Subcutaneous abdominal adipose tissue (tissue), 5 donors: ENCODE measurements around the gene AGAP1.

ENCODE experiments used
- H3K27ac ChIP-seq: one replicate; pipeline ENCODE4 v1.7.0; 2013; ENCODE audit warnings: low read depth, mild to moderate bottlenecking, inconsistent platforms, low read length, moderate library complexity
- H3K27me3 ChIP-seq, 5 donors: one replicate each; pipeline ENCODE4 v1.7.0; 2013; ENCODE audit warnings: low read length in 5 of 5, inconsistent platforms in 1 of 5; ENCODE audit not compliant: control insufficient read depth in 5 of 5, insufficient read depth in 4 of 5
- H3K36me3 ChIP-seq, 5 donors: one replicate each; pipeline ENCODE4 v1.7.0; 2013; ENCODE audit warnings: low read length in 5 of 5; ENCODE audit not compliant: control insufficient read depth in 5 of 5, insufficient read depth in 5 of 5
- H3K4me1 ChIP-seq, 5 donors: one replicate each; pipeline ENCODE4 v1.7.0; 2013; ENCODE audit warnings: low read length in 5 of 5, mild to moderate bottlenecking in 3 of 5, moderate library complexity in 1 of 5; ENCODE audit not compliant: control insufficient read depth in 5 of 5, insufficient read depth in 5 of 5
- H3K4me3 ChIP-seq, 5 donors: one replicate each; pipeline ENCODE4 v1.7.0; 2013; ENCODE audit warnings: low read length in 5 of 5, low read depth in 1 of 5
- H3K9ac ChIP-seq, 5 donors: one replicate each; pipeline ENCODE4 v1.7.0; 2013; ENCODE audit warnings: low read length in 5 of 5, mild to moderate bottlenecking in 4 of 5, moderate library complexity in 3 of 5
- H3K9me3 ChIP-seq, 5 donors: one replicate each; pipeline ENCODE4 v1.7.0; 2013; ENCODE audit warnings: low read length in 5 of 5; ENCODE audit not compliant: control insufficient read depth in 5 of 5
- donor health status: healthy.
- donor health status: healthy.
- donor health status: healthy.
- donor health status: healthy.
- donor health status: healthy.

The AGAP1 gene

DNA sequence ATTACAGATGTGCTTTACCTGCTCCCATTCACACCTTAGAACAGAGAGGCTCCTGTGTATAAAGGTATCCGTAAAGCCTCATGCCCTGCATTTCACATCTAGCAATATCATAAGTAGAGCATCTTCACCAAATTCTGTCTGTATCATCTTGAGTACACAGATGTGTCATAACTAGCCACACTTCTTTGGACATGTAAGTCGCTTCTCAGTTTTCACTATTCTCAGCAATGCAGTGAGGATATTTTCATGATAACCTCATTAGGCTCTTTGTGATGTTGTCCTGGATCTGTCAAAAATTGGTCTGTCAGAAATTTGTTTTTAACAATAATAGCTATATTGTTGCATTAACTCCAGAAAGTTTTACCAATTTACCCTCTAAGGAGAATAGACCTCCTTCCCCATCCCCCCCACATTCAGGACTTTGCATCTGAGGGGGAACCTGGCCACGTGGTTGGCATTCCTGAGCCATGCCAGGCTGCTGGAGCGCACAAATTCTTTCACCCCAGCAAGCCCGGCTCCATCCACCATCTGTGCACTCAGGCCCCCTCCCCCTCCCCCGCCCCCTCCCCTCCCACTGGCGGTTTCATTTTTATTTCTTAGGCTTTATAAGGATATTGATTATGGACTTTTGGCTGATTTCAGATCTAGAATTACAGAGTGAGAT lies 34.1 kb downstream of the AGAP1 start:
- Histone ChIP-seq H3K9ac (no peak overlapping the region), H3K27me3 (no peaks in the 10 kb centered on the region), H3K4me3 (no peak overlapping the region), H3K4me1 (peaks cover 0 to 1% (median 0%) of the 10 kb centered on the region in 5 donors), H3K36me3 (no peaks in the 10 kb centered on the region), H3K27ac (no peak overlapping the region), H3K9me3 (peaks cover 0 to 6% (median 4%) of the 10 kb centered on the region in 5 donors)

DNA sequence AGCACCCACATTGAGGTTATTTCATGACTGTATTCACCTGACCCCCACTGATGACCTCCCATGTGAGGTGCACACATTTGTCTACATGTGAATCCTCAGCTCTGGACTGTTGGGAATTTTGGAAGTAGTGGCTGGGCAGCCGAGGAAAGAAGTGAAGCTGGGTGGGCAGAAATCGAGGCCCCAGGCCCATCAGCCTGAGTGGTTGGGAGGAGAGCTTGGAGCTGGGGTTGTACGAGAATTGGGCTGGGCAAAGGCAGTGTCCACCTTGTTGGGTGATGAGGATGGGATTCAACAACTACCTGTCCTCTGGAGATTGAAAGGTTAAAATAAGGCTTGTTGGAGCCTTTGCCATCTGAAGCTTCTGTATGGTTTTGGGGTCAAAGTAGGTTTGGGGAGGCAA lies 35.8 kb downstream of the AGAP1 start:
- no peak overlapping the region for H3K27ac ChIP-seq
- peaks cover 0 to 6% (median 4%) of the 10 kb centered on the region in 5 donors for H3K9me3 ChIP-seq
- no peaks in the 10 kb centered on the region for H3K27me3 ChIP-seq
- H3K4me1 ChIP-seq: no peaks in the 10 kb centered on the region
- no peaks in the 10 kb centered on the region for H3K36me3 ChIP-seq
- H3K4me3 ChIP-seq: no peak overlapping the region
- H3K9ac ChIP-seq: no peak overlapping the region

DNA sequence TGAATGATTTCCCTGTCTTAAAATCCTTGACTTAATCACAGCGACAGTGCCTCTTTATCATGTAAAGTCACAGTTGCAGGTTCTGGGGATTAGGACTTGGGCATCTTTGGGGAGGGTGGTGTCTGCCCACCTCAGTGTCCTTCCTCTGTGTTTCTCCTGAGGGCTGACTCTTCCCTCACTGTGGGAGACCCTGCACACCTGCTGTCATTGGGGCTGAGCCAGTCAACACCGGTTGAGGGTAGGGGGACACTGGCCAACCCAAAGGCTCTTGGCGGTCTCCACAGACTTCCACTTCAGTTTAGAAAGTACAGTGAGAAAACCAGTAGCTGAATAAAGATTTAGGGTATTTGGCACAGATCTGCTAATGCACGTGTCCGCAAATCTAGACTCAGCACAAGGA lies 36.9 kb downstream of the AGAP1 start:
- no peak overlapping the region for H3K9ac ChIP-seq
- H3K27me3 ChIP-seq: no peaks in the 10 kb centered on the region
- no peaks in the 10 kb centered on the region for H3K36me3 ChIP-seq
- peaks cover 0 to 6% (median 4%) of the 10 kb centered on the region in 5 donors for H3K9me3 ChIP-seq
- H3K27ac ChIP-seq: no peak overlapping the region
- no peak overlapping the region for H3K4me3 ChIP-seq
- no peaks in the 10 kb centered on the region for H3K4me1 ChIP-seq

DNA sequence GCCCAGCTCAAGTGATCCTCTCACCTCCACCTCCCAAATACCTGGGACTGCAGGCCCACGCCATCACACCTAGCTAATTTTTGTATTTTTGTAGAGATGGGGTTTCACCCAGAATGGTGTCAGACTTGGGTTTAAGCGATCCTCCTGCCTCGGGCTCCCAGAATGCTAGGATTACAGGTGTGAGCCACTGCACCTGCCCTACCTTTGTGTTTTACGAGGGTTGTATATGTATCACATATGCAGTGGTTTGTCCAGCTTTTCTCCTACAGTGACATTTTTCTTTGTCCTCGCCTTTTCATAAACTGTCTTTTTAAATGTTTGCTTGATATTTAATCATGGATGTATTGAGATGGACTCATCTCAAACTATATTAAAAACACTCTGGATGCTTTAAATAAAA lies 38.5 kb downstream of the AGAP1 start:
- no peak overlapping the region for H3K9ac ChIP-seq
- H3K27ac ChIP-seq: no peak overlapping the region
- no peaks in the 10 kb centered on the region for H3K27me3 ChIP-seq
- no peaks in the 10 kb centered on the region for H3K4me1 ChIP-seq
- no peaks in the 10 kb centered on the region for H3K36me3 ChIP-seq
- H3K9me3 ChIP-seq: peaks cover 0 to 6% (median 4%) of the 10 kb centered on the region in 5 donors
- no peak overlapping the region for H3K4me3 ChIP-seq

DNA sequence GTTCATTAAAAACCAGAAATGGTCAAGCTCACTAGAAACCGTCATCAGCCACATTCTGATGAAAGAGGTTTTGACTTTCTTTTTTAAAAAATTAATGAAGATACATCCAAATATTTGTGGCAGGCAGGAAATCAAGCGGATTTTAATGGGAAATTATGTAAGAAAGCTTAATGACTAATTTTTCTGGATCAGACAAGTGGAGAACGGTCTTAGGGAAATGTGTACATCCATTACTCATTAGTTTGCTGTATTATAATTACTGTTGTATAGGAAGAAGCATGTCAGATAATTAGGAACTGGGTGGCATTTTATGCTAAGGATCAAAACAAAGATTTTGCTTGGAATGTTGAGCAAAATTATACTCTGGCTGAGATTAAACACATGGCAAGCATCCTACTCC lies 39.4 kb downstream of the AGAP1 start:
- no peak overlapping the region for H3K4me3 ChIP-seq
- H3K27ac ChIP-seq: no peak overlapping the region
- H3K9me3 ChIP-seq: peaks cover 0 to 6% (median 4%) of the 10 kb centered on the region in 5 donors
- no peaks in the 10 kb centered on the region for H3K27me3 ChIP-seq
- H3K4me1 ChIP-seq: peaks cover 0 to 2% (median 0%) of the 10 kb centered on the region in 5 donors
- no peaks in the 10 kb centered on the region for H3K36me3 ChIP-seq
- no peak overlapping the region for H3K9ac ChIP-seq

DNA sequence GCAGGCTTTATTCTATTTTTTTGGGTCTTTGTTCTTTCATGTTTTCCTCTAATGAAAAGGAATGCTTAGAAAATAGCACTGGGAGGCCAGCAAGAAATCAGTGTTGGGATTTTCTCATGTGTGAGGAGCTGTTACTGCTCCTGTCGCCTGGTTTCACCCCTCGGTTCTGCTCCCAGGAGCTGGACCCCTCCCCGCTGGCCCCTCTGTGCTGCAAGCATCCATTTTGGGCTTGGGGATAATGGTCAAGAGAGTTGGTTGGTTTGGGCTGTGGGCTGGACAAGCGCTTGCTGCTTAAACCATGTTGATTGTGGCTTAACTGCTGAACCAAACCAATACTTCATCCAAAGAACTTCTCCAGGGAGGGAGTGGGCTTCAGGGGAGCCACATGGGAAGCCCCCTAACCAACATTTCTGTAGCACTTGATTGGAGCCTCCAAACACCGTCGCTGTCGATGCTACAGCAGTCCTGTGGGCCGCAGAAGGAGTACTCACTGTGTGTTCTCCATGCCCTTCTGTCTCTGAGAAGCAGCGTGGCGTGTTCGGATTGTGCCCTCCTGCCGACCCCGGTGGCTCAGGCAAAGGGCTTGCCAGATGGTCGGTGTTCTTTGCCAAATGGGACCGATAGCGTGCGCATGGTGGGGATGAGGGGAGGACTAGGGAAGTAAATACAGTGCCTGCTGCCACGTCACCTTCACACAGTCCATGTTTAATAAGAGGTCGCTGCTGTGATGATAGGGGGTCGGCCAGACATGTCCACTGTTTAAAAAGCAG lies 40.0 kb downstream of the AGAP1 start:
- Histone ChIP-seq H3K27ac (no peak overlapping the region), H3K9me3 (peaks cover 0 to 6% (median 4%) of the 10 kb centered on the region in 5 donors), H3K9ac (no peak overlapping the region), H3K4me1 (peaks cover 0 to 2% (median 0%) of the 10 kb centered on the region in 5 donors), H3K27me3 (no peaks in the 10 kb centered on the region), H3K4me3 (no peak overlapping the region), H3K36me3 (no peaks in the 10 kb centered on the region)

DNA sequence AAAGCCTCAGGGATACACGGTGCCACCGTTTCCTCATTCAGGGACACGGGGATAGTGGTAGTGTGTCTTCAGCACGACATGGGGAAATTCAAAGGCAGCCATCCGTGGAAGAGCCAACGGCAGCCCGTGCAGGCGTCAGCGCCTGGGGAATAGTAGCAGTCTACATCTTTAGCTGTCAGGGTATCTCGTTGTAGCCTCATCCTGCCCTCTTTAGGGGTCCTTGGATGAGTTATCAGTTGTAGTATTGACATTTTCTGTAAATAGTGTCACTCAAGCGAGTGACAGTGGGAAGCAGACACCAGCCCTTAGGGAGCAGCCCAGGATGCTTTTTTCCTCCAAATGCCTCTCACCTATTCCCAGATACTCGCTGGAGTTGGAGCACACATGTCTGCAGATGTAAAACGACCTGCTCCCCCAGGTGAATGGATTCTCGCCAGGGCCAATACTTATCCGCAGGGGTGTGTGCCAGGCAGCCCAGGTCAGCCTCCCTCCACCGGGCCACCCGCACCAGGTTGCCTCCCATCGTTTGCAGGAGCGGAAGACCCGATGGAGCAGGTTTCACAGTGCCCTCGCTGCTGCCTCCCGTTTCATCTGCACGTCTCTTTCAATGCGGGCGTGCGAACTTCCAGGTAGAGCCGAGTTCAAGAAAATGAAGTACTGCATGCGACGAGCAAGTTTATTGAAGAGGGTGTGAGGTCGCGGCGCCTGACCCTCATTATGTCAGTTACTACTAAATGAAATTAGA lies 41.0 kb downstream of the AGAP1 start:
- H3K9me3 ChIP-seq: peaks cover 0 to 6% (median 4%) of the 10 kb centered on the region in 5 donors
- no peak overlapping the region for H3K4me3 ChIP-seq
- H3K4me1 ChIP-seq: peaks cover 0 to 2% (median 0%) of the 10 kb centered on the region in 5 donors
- H3K27ac ChIP-seq: no peak overlapping the region
- no peak overlapping the region for H3K9ac ChIP-seq
- no peaks in the 10 kb centered on the region for H3K36me3 ChIP-seq
- no peaks in the 10 kb centered on the region for H3K27me3 ChIP-seq

DNA sequence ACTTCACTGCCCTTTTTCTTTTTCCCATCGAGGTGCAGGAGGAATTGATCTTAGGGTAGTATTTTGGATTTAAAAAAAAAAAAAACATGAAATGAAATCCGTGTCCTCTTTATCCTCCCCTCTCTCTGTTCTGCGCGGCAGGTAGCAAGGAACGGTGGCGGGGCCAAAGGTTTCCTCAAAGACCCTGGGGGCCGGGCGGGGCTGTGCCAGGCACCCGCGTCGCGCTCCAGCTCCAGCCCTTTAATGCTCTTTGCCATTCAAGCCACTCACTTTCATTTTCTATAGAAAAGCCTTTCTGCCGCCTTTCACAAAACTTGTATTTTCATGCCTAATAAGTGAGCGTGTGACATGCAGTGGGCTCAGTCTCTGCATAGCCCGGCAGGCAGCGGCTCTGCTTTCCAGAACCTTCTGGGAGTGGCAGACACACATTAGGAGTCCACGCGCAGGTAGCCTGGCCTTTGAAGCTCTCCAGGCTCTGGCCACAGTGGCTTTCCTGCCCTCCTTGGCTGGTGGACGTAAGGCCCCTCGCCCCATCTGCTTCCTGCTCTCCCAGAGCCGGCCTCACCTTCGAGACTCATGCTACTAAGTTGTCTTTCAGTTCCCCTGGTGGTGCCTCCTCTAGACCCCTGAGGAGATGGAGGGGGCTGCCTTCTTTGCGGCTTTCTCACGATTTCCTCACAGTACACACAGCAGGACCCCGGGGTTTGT lies 41.7 kb downstream of the AGAP1 start:
- no peak overlapping the region for H3K4me3 ChIP-seq
- no peaks in the 10 kb centered on the region for H3K36me3 ChIP-seq
- H3K9me3 ChIP-seq: no peaks in the 10 kb centered on the region
- H3K27ac ChIP-seq: no peak overlapping the region
- H3K9ac ChIP-seq: no peak overlapping the region
- peaks cover 0 to 2% (median 0%) of the 10 kb centered on the region in 5 donors for H3K4me1 ChIP-seq
- H3K27me3 ChIP-seq: no peaks in the 10 kb centered on the region

DNA sequence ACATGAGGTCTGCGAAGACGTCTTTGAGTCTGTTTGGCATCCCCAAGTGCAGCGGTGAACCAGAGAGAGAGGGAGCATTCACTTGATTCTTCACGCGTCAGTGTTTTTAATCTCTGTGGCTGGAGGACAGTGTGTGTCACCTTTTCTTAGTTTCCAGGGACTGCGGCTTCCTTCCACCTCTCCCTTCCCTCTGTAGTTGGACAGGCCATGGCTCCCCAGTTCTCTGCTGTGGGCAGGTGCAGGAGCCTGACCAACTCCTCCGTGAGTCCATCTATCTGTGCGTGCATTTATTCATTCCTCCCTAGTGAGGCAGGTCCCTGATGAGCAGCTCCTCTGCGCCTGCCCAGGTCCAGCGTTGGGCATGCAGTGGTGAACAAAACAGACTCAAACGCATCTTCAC lies 42.9 kb downstream of the AGAP1 start:
- H3K9me3 ChIP-seq: no peaks in the 10 kb centered on the region
- no peak overlapping the region for H3K9ac ChIP-seq
- H3K4me3 ChIP-seq: no peak overlapping the region
- H3K27me3 ChIP-seq: no peaks in the 10 kb centered on the region
- H3K27ac ChIP-seq: no peak overlapping the region
- H3K4me1 ChIP-seq: peaks cover 0 to 2% (median 0%) of the 10 kb centered on the region in 5 donors
- no peaks in the 10 kb centered on the region for H3K36me3 ChIP-seq
